DND-41 (cell line): ENCODE data around the gene ALDH1L1.

Experiments used
- ATAC-seq: fragments of 200-7000 bp; cut with Tn5 transposase; 3 replicates; pipeline ENCODE4 v1.9.1; 2021; ENCODE audit warnings: low read depth; ENCODE audit not compliant: insufficient read depth
- DNase-seq: peaks from one replicate; pipeline ENCODE4 v3.0.0-alpha.2; 2020
- H2AFZ ChIP-seq: 2 replicates; pipeline ENCODE4 v1.6.0; 2012; ENCODE audit warnings: low read depth, low read length
- H3K27ac ChIP-seq: 2 replicates; pipeline ENCODE4 v1.5.1; 2012; ENCODE audit warnings: low read length, inconsistent platforms
- H3K27me3 ChIP-seq: fragments of 200-600 bp; sonication (generic); 2 replicates; pipeline ENCODE4 v1.6.0; 2012; ENCODE audit warnings: low read length, mild to moderate bottlenecking, inconsistent platforms; ENCODE audit not compliant: insufficient read depth, poor library complexity
- H3K36me3 ChIP-seq: 2 replicates; pipeline ENCODE4 v1.5.1; 2012; ENCODE audit warnings: low read length, inconsistent platforms; ENCODE audit not compliant: insufficient read depth
- H3K4me1 ChIP-seq: 2 replicates; pipeline ENCODE4 v1.5.1; 2012; ENCODE audit warnings: mild to moderate bottlenecking, low read length; ENCODE audit not compliant: insufficient read depth
- H3K4me2 ChIP-seq: 2 replicates; pipeline ENCODE4 v1.6.0; 2012; ENCODE audit warnings: mild to moderate bottlenecking, moderate library complexity, low read length, inconsistent platforms; ENCODE audit not compliant: insufficient read depth
- H3K4me3 ChIP-seq, 2 experiments: fragments of 200-600 bp in 1 of 2; shearing (Covaris generic) in 1 of 2; 2 replicates each; pipeline ENCODE4 v1.5.1; 2012 to 2016; ENCODE audit warnings: inconsistent platforms in 2 of 2, low read length in 2 of 2, mild to moderate bottlenecking in 2 of 2, low read depth in 1 of 2, moderate library complexity in 1 of 2
- H3K79me2 ChIP-seq: 2 replicates; pipeline ENCODE4 v1.6.0; 2012; ENCODE audit warnings: low read length, inconsistent platforms; ENCODE audit not compliant: insufficient read depth
- H3K9ac ChIP-seq: 2 replicates; pipeline ENCODE4 v1.6.0; 2012; ENCODE audit warnings: low read depth, mild to moderate bottlenecking, inconsistent platforms, low read length, moderate library complexity
- H3K9me3 ChIP-seq: 2 replicates; pipeline ENCODE4 v1.5.1; 2012; ENCODE audit warnings: low read length, moderate library complexity, mild to moderate bottlenecking, inconsistent platforms; ENCODE audit not compliant: insufficient read depth, severe bottlenecking
- H4K20me1 ChIP-seq: 2 replicates; pipeline ENCODE4 v1.6.0; 2012; ENCODE audit warnings: low read length; ENCODE audit not compliant: insufficient read depth
- CTCF ChIP-seq: IDR thresholded peaks from 2 replicates; pipeline ENCODE4 v1.5.1; 2012; ENCODE audit warnings: borderline replicate concordance, low read length, moderate library complexity, mild to moderate bottlenecking; ENCODE audit not compliant: poor library complexity, severe bottlenecking; ENCODE audit errors: extremely low read depth
- EZH2 ChIP-seq: IDR thresholded peaks from 3 replicates; pipeline ENCODE4 v1.6.1; 2012; ENCODE audit warnings: borderline replicate concordance, low read depth, mild to moderate bottlenecking, moderate library complexity, low read length, inconsistent platforms; ENCODE audit not compliant: severe bottlenecking

Gene ALDH1L1

GRCh38 chr3:126202680-126203079, 22.3 kb upstream of the ALDH1L1 start:
- DNase-seq, result no peak
- Histone ChIP-seq H3K27ac (no peak overlapping the region), H3K27me3 (no peaks in the 10 kb centered on the region), H3K9ac (no peak overlapping the region), H3K4me1 (no peaks in the 10 kb centered on the region), H4K20me1 (no peaks in the 10 kb centered on the region), H2AFZ (no peak overlapping the region), H3K36me3 (no peaks in the 10 kb centered on the region), H3K4me2 (no peak overlapping the region), H3K4me3 (no peak overlapping the region), H3K9me3 (no peaks in the 10 kb centered on the region), H3K79me2 (no peaks in the 10 kb centered on the region)
- TF ChIP-seq CTCF (no peak), EZH2 (no peak)
- ATAC-seq, result no peak

GRCh38 chr3:126202276-126202675, 21.9 kb upstream of the ALDH1L1 start:
- Histone ChIP-seq H3K36me3 (no peaks in the 10 kb centered on the region), H3K27ac (no peak overlapping the region), H4K20me1 (no peaks in the 10 kb centered on the region), H3K9ac (no peak overlapping the region), H3K4me3 (no peak overlapping the region), H3K79me2 (no peaks in the 10 kb centered on the region), H3K4me2 (no peak overlapping the region), H3K27me3 (no peaks in the 10 kb centered on the region), H3K9me3 (no peaks in the 10 kb centered on the region), H2AFZ (no peak overlapping the region), H3K4me1 (no peaks in the 10 kb centered on the region)
- ATAC-seq (no peak), DNase-seq (no peak)
- TF ChIP-seq EZH2 (no peak), CTCF (no peak)

GRCh38 chr3:126201168-126201567, 20.8 kb upstream of the ALDH1L1 start:
- Histone ChIP-seq H3K4me2 (no peak overlapping the region), H3K27ac (no peak overlapping the region), H3K27me3 (no peaks in the 10 kb centered on the region), H3K9me3 (peaks cover 5% of the 10 kb centered on the region), H3K79me2 (no peaks in the 10 kb centered on the region), H2AFZ (no peak overlapping the region), H3K4me3 (no peak overlapping the region), H3K9ac (no peak overlapping the region), H4K20me1 (no peaks in the 10 kb centered on the region), H3K36me3 (no peaks in the 10 kb centered on the region), H3K4me1 (no peaks in the 10 kb centered on the region)
- no peak for DNase-seq
- TF ChIP-seq EZH2 (no peak), CTCF (no peak)
- ATAC-seq, result no peak

GRCh38 chr3:126200534-126200933, 20.1 kb upstream of the ALDH1L1 start:
- Histone ChIP-seq H3K4me2 (no peak overlapping the region), H3K36me3 (no peaks in the 10 kb centered on the region), H3K27ac (no peak overlapping the region), H3K79me2 (no peaks in the 10 kb centered on the region), H3K27me3 (no peaks in the 10 kb centered on the region), H3K4me3 (no peak overlapping the region), H3K9me3 (peaks cover 5% of the 10 kb centered on the region), H2AFZ (no peak overlapping the region), H3K4me1 (no peaks in the 10 kb centered on the region), H3K9ac (no peak overlapping the region), H4K20me1 (no peaks in the 10 kb centered on the region)
- DNase-seq (no peak), ATAC-seq (no peak)
- TF ChIP-seq CTCF (no peak), EZH2 (no peak)
